Activated CD8-positive, alpha-beta memory T cell treated with anti-CD3 and anti-CD28 coated beads, Interleukin-2, amount 50 U/mL, for 24 hours (primary cell): ENCODE results near the gene IPO4.

Experiments
- DNase-seq: peaks from one replicate; pipeline ENCODE4 v3.0.0-alpha.2; 2020; ENCODE audit errors: extremely low read depth

Gene IPO4

GRCh38 chr14:24176599-24176998 is 12.0 kb downstream of the IPO4 start:
- DNase-seq: no peak

DNA sequence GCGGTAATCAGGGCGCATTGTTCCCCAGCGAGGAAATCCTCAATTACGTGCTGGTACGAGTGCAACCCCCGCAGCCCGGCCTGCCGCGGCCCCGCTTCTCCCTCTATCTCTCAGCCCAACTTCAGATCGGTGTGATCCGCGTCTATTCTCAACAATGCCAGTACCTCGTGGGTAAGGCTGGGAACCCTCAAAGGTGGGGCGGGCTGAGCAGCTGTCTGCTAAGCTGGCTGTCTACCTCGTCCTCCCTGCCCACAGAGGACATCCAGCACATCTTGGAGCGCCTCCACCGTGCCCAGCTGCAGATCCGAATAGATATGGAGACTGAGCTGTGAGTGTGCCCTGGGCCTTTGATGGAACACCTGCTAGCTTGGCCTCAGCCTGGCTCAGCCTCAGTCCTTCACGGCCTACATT is 15.7 kb downstream of the IPO4 start:
- DNase-seq: no peak

- DNase-seq: no peak
Observed at GRCh38 chr14:24172261-24172860, 16.3 kb downstream of the IPO4 start.

DNA sequence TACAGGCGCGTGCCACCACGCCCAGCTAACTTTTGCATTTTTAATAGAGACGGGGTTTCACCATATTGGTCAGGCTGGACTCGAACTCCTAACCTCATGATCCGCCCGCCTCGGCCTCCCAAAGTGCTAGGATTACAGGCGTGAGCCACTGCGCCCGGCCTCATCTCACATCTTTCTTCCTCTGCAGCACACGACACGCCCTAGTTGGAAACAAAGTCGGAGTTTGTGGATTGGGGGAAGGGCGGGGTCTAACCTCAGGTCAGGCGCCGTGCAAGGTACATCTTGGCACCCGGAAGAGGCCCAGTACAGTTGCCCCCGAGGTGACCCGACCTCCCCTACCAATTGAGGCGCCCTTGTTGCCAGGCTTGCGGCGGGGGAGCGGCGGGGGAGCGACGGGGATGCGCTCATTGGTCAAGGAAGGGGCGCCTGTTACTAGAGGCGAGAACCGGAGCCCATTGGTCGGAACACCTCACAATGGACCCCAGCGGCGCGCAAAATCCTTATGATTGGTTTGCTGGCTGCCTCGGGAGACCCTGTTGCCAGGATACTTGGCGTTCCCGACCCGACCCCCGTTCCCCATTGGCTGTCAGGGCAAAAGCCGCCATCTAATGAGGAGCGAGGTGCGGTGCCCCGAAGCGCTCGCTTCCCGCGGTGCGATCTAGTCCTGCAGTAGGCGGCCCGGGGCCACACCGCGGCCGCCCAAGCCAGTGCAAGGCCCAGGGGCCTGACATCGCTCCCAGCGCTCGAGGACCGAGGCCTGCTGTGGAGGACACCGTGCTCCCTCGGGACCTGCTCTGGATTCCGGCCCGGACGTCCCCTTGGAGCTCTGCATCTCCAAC is 17.0 kb downstream of the IPO4 start, which contains the start of gene REC8:
Gene REC8 (plus strand): TSS at position 659 of the 839 bp plus-strand sequence. CDS start 473 bp downstream, outside the sequence.
- peak; percentile 54 for DNase-seq

- DNase-seq: no peak
Observed at GRCh38 chr14:24167469-24168114, 21.0 kb downstream of the IPO4 start.

GRCh38 chr14:24165785-24166184 is 22.8 kb downstream of the IPO4 start:
- DNase-seq: no peak

DNA sequence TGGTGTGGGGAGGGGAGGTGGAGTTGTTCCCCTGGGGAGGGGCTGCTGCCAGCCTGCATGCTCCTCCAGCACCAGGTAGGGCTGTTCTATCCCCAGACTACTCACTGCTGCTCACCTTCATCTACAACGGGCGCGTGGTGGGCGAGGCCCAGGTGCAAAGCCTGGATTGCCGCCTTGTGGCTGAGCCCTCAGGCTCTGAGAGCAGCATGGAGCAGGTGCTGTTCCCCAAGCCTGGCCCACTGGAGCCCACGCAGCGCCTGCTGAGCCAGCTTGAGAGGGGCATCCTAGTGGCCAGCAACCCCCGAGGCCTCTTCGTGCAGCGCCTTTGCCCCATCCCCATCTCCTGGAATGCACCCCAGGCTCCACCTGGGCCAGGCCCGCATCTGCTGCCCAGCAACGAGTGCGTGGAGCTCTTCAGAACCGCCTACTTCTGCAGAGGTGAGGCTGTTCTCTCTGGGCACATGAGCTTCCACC is 24.1 kb downstream of the IPO4 start:
- DNase-seq: no peak

DNA sequence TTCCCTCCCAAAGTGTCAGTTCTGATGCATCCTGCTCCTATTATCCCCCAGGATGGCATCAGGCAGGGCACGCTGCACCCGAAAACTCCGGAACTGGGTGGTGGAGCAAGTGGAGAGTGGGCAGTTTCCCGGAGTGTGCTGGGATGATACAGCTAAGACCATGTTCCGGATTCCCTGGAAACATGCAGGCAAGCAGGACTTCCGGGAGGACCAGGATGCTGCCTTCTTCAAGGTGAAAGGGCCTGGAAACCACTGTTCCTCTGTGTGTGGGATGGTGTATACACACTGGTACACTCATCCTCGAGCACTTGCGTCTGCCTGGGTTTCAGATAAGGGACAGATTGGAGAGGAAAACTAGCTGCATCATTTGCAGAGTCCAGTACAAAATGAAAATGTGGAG is 26.5 kb downstream of the IPO4 start:
- DNase-seq: no peak

DNA sequence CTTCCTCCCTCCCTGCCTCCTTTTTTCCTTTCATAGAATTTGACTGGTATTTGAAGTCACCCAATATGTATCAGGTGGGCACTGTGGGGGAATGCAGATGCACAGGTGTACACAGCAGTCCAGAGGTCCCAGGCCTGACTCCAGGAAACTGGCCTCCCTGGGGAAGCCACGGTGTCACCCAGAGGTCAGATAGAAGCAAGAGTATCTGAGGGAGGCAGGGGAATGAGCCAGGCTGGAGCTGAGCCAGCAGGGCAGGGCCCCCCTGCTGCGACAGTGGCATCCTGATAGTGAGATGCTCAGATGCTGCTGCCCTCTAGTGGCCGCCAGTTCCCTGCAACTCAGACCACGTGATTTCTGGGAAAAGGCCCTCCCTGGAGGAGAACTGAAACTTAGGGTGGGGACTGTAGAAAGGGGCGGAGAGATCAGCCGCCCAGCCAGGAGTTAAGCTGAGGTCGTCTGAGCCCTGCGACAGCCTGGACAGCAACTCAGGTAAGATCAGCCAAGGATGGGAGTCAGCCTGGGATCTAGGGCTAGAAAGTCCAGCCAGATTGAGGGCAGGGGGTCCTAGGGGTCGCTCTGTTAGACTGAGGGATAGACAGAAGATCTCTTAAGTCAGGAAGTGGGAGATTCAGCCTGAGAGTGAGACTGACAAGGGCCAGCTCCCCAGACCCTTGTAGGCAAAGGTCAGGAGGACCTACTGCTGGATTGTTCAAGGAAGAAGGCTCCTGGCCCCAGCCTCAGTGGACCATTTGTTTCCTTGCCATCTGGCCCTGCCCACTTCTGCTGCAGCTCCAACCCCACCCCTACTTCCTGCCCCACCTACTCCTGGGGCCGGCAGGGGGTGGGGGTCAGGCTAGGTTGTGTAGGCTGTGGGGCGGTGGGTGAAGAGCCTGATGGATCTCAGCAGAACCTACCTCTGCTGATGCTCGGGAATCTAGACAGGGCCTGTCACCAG is 27.5 kb downstream of the IPO4 start, which contains the start of gene IRF9:
Gene IRF9 (plus strand): TSS at position 416 of the 955 bp plus-strand sequence. CDS start 880 bp downstream, outside the sequence.
- DNase-seq: peak; percentile 98

DNA sequence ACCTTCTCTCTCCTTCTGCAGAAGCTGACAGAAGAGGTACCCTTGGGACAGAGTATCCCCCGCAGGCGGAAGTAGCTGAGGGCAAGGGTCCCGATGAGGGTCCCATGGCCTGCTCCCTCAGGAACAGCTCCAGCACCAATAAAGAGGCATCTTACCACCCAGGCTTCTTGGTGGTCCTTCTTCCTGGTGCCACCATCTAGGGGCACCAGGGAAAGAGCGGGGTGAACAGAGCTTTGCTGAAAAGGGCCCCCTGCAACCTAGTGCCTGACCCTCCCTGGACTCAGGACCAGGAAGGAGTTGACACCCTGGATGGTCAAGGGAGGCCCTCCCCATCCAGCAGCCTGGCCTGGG is 28.1 kb downstream of the IPO4 start:
- DNase-seq: no peak

DNA sequence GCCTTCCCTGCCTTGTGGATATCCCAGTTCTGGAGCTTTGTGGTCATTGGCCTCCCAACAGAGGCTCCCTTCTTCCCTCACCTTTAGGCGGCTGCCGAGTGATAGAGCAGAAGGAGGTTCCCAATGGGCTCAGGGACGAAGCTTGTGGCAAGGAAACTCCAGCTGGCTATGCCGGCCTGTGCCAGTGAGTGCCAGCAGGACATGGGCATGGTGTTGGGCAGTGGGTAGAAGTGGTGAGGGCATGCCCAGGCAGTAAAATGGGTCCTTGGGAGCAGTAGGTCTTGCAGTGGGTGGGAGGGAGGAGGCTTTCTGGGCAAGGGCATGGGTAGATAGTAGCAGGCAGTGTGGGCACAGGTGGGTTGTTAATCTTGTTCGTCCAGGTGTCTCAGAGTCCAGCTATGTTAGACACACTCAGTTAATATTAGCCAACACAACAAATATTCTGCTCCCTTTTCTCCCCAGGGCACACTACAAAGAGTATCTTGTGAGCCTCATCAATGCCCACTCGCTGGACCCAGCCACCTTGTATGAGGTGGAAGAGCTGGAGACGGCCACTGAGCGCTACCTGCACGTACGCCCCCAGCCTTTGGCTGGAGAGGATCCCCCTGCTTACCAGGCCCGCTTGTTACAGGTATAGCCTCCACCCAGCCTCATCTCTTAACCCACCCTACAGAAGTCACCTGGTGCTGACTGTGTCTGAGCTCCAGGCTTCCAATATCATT is 28.7 kb downstream of the IPO4 start:
- no peak for DNase-seq

DNA sequence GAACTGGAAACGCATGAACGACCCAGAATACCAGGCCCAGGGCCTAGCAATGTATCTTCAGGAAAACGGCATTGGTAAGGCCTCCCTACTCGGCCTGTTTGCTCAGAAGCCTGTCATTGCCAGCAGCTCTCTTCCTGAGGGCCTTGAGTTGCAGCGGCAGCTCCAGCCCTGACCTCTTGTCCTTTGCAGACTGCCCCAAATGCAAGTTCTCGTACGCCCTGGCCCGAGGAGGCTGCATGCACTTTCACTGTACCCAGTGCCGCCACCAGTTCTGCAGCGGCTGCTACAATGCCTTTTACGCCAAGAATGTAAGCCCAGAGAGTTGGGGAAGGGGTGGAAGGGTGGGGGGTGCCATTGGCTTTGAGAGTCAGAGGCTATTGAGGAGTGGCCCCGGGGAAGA is 31.3 kb downstream of the IPO4 start:
- DNase-seq: no peak

GRCh38 chr14:24156840-24157239 is 31.8 kb downstream of the IPO4 start:
- no peak for DNase-seq

- DNase-seq: no peak
Observed at GRCh38 chr14:24155100-24155499, 33.5 kb downstream of the IPO4 start.

DNA sequence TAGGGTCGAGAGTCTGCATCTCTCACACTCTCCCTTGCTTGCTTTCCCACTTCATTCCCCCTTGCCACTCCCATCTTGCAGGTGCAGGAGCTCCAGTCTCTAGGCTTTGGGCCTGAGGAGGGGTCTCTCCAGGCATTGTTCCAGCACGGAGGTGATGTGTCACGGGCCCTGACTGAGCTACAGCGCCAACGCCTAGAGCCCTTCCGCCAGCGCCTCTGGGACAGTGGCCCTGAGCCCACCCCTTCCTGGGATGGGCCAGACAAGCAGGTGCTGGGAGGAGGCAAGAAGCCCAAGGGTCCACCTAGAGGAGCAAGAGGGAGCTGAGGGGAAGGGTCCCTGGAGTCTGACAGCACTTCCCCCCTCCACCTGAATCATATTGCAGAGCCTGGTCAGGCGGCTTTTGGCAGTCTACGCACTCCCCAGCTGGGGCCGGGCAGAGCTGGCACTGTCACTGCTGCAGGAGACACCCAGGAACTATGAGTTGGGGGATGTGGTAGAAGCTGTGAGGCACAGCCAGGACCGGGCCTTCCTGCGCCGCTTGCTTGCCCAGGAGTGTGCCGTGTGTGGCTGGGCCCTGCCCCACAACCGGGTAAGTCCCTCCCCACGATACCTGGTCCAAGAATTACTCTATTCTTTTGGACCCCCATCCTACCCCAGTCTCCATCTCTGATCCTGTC is 37.1 kb downstream of the IPO4 start:
- no peak for DNase-seq

DNA sequence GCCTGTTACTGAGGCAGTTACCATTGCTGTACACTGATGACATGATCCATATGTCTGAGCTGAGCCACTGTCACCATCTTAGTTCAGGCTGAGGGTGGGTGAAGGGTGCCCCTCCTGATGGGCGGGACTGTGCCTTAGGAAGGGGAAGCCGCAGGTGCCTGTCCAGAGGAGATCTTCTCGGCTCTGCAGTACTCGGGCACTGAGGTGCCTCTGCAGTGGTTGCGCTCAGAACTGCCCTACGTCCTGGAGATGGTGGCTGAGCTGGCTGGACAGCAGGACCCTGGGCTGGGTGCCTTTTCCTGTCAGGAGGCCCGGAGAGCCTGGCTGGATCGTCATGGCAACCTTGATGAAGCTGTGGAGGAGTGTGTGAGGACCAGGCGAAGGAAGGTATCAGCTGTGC is 37.6 kb downstream of the IPO4 start:
- no peak for DNase-seq

DNA sequence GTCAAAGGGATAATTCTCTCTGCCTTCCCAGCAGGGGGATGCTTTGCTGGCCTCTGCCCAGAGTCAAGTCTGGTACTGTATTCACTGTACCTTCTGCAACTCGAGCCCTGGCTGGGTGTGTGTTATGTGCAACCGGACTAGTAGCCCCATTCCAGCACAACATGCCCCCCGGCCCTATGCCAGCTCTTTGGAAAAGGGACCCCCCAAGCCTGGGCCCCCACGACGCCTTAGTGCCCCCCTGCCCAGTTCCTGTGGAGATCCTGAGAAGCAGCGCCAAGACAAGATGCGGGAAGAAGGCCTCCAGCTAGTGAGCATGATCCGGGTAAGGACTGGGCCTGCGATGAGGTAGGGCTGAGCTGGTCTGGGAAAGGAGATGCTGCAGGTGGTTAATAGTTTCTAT is 38.0 kb downstream of the IPO4 start:
- no peak for DNase-seq

- no peak for DNase-seq
Observed at GRCh38 chr14:24150061-24150460, 38.6 kb downstream of the IPO4 start.

DNA sequence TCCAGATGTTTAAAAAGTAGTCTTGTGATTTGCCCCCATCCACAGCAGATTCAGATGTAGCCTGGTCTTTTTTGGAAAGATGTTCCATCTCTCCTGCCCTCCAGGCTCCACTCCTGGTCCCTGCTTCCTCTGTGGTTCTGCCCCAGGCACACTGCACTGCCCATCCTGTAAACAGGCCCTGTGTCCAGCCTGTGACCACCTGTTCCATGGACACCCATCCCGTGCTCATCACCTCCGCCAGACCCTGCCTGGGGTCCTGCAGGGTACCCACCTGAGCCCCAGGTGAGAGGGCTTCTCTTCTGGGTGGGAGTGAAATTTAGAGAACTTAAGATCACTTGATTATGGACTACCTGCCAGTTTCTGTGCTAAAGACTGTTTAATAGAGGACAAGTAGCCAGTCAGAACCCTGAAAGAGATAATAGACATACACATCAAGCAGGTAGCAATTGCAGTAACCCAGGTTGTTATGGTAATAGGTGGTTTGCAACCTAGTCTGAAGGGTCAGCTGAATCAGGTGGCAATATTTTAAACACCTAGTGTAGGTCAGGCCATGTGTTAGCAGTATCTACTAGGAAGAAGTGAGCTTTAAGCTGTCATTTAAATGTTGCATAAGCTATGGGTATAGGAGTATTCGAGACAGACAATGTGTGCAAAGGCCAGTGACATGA is 39.2 kb downstream of the IPO4 start:
- DNase-seq: no peak
